ENCODE data around the gene IQCF2. TPM values are rescaled to one million over a fixed set of nuclear protein-coding genes. Genes with fewer than 3 reads are reported as not detected.

IQCF2 gene
- total and polyA plus RNA-seq, 2 of the 13 experiments (the other 11 are each of a cell fraction or from before 2014, with no cell fraction given): not detected

DNA sequence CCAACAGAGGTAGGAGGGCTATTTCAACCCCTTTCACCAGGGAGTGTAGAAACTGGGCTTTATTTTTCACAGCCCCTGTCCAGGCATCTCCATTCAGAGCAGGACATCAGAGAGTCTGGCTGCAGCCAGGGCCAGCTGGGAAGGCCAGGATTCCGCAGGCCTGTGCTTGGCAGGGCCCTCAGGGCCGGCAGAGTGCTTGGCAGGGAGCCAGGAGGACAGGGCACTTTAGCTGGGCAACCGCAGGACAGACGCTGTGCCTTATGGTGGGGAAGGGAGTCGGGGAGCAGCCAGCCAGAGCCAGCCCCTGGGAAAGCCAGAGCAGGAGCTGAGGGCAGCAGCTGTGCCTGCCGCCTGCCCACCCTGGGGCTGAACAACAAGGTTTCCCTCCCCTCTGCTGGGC is 47.9 kb upstream of the IQCF2 start:
- BruUV-seq (replicated peaks): no TSS peak
- WGBS (ENCODE audit: low lambda C conversion rate): no CpG with 5 or more reads among the region's 6 CpGs
- H3K79me2 ChIP-seq (ENCODE audit: insufficient read depth, low read length): no peaks in the 10 kb centered on the region
- FAIRE-seq: no peak
- no peaks in the 10 kb centered on the region for H4K20me1 ChIP-seq (ENCODE audit: insufficient read depth, low read length)
- in situ Hi-C loops (cut with HindIII; ENCODE audit: extremely low pct_ligation_motif_present, low pct_unique_long_range_greater_than_20kb): no loop called here
- no peak overlapping the region for H3K9ac ChIP-seq (ENCODE audit: insufficient read depth, low read depth, low read length)
- ChIA-PET POLR2A (no interaction called here), CTCF (ENCODE audit: low intra/inter-chr PET ratio, low total read pairs) (no interaction called here)
- H3K27me3 ChIP-seq (ENCODE audit: control insufficient read depth in 1 of 2, insufficient read depth in 2 of 2, low read length in 2 of 2): peaks cover 0 to 14% of the 10 kb centered on the region in 2 experiments; a peak in 3 of 5 replicates
- no peaks in the 10 kb centered on the region for H3K4me1 ChIP-seq (ENCODE audit: insufficient read depth, low read length)
- DNase-seq (ENCODE audit: low spot score): no peak
- no peaks in the 10 kb centered on the region for H3K9me3 ChIP-seq (ENCODE audit: low read length)
- intact Hi-C loops (cut with micrococcal nuclease; ENCODE audit: unreplicated experiment): loop anchor here (10.0 kb wide), 1 partner anchor 471 kb away; the partner anchor contains the start of gene GLYCTK
- H3K4me2 ChIP-seq (ENCODE audit: low read depth, low read length): no peak overlapping the region
- ATAC-seq: no peak
- H3K4me3 ChIP-seq (replicated peaks in 1 of 3; ENCODE audit: insufficient read depth in 1 of 3, low read depth in 2 of 3, low read length in 3 of 3): no peak overlapping the region
- TF ChIP-seq MZF1 (CRISPR knock-in tag; IDR thresholded peaks at IDR 0.05; ENCODE audit: borderline replicate concordance) (no peak), PITX1 (CRISPR knock-in tag; IDR thresholded peaks at IDR 0.05) (no peak), ZNF263 (CRISPR knock-in tag; IDR thresholded peaks at IDR 0.05) (no peak), YY1 (IDR thresholded peaks at IDR 0.05; ENCODE audit: insufficient read depth, insufficient replicate concordance, low read depth, low read length) (no peak), FOXJ3 (CRISPR knock-in tag; IDR thresholded peaks at IDR 0.05; ENCODE audit: borderline replicate concordance) (no peak), ZFY (CRISPR knock-in tag; IDR thresholded peaks at IDR 0.05) (no peak), ZNF136 (CRISPR knock-in tag; IDR thresholded peaks at IDR 0.05; ENCODE audit: low read depth) (no peak), ZSCAN21 (CRISPR knock-in tag; IDR thresholded peaks at IDR 0.05; ENCODE audit: borderline replicate concordance) (no peak), ZNF343 (CRISPR knock-in tag; IDR thresholded peaks at IDR 0.05) (no peak)
- TF ChIP-seq, protein P1, sequence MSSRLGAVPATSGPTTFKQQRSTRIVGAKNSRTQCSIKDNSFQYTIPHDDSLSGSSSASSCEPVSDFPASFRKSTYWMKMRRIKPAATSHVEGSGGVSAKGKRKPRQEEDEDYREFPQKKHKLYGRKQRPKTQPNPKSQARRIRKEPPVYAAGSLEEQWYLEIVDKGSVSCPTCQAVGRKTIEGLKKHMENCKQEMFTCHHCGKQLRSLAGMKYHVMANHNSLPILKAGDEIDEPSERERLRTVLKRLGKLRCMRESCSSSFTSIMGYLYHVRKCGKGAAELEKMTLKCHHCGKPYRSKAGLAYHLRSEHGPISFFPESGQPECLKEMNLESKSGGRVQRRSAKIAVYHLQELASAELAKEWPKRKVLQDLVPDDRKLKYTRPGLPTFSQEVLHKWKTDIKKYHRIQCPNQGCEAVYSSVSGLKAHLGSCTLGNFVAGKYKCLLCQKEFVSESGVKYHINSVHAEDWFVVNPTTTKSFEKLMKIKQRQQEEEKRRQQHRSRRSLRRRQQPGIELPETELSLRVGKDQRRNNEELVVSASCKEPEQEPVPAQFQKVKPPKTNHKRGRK (CRISPR knock-in tag; IDR thresholded peaks at IDR 0.05): no peak
- TF ChIP-seq, protein P2, sequence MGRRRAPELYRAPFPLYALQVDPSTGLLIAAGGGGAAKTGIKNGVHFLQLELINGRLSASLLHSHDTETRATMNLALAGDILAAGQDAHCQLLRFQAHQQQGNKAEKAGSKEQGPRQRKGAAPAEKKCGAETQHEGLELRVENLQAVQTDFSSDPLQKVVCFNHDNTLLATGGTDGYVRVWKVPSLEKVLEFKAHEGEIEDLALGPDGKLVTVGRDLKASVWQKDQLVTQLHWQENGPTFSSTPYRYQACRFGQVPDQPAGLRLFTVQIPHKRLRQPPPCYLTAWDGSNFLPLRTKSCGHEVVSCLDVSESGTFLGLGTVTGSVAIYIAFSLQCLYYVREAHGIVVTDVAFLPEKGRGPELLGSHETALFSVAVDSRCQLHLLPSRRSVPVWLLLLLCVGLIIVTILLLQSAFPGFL (CRISPR knock-in tag; IDR thresholded peaks at IDR 0.05): no peak
- TF ChIP-seq, protein P3, sequence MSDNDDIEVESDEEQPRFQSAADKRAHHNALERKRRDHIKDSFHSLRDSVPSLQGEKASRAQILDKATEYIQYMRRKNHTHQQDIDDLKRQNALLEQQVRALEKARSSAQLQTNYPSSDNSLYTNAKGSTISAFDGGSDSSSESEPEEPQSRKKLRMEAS (IDR thresholded peaks at IDR 0.05): no peak
- no peak overlapping the region for H3K27ac ChIP-seq (ENCODE audit: extremely low read length, insufficient read depth, low read length)
- H2AFZ ChIP-seq (ENCODE audit: low read length): no peak overlapping the region
- no peaks in the 10 kb centered on the region for H3K36me3 ChIP-seq (replicated peaks in 1 of 2; ENCODE audit: control insufficient read depth in 1 of 2, insufficient read depth in 2 of 2, low read length in 2 of 2)

Measured in HepG2 (cell line).